NCI-H510A treated with DMSO at 0.1 percent for 48 hours (cell line): ENCODE measurements around the gene ZFYVE21.
"Not testable (repeated sequence)": the region's sequence is repeated elsewhere in the genome, so short reads cannot be mapped to it uniquely, and the experiment has no call there.

Experiments
- DNase-seq: peaks from one replicate; lab custom pipeline; 2025; lab: John Stamatoyannopoulos, UW

Gene ZFYVE21

GRCh38 chr14:103763730-103764488 is 48.3 kb downstream of the ZFYVE21 start:
- no peak for DNase-seq

- no peak for DNase-seq
Observed at GRCh38 chr14:103765526-103765925, 49.9 kb downstream of the ZFYVE21 start.

GRCh38 chr14:103767336-103767894 is 51.8 kb downstream of the ZFYVE21 start:
- DNase-seq, result no peak

- DNase-seq, result no peak
Observed at GRCh38 chr14:103770500-103770899, 54.9 kb downstream of the ZFYVE21 start.

- no peak for DNase-seq
Observed at GRCh38 chr14:103770902-103771301, 55.3 kb downstream of the ZFYVE21 start.

GRCh38 chr14:103772078-103772712 is 56.6 kb downstream of the ZFYVE21 start:
- no peak for DNase-seq

- no peak for DNase-seq
Observed at GRCh38 chr14:103773521-103773920, 57.9 kb downstream of the ZFYVE21 start.

- no peak for DNase-seq
Observed at GRCh38 chr14:103775506-103775905, 59.9 kb downstream of the ZFYVE21 start.

- DNase-seq, result not testable (repeated sequence)
Observed at GRCh38 chr14:103776319-103776718, 60.7 kb downstream of the ZFYVE21 start.

- no peak for DNase-seq
Observed at GRCh38 chr14:103782376-103782775, 66.8 kb downstream of the ZFYVE21 start.
